Adrenal gland (tissue), 5 donors: ENCODE results near the gene TBL2.

ENCODE experiments used
- POLR2A ChIP-seq, 2 donors: fragments of 450-650 bp; IDR thresholded peaks; one replicate each; pipeline ENCODE4 v1.6.1; 2017; ENCODE audit warnings: antibody characterized with exemption in 2 of 2, mild to moderate bottlenecking in 2 of 2, moderate library complexity in 1 of 2
- TF ChIP-seq, protein P1 (sequence below), 6 experiments: fragments of 450-650 bp in 4 of 6; fragments of 200-600 bp in 2 of 6; sonication (generic) in 1 of 6; IDR thresholded peaks; 1 replicate in 5 of 6; 2 replicates in 1 of 6; pipeline versions ENCODE4 v1.5.1 to v1.8.0; 2016 to 2021; ENCODE audit warnings: antibody characterized with exemption in 6 of 6, mild to moderate bottlenecking in 2 of 6, moderate library complexity in 1 of 6
- donor health status: DM: no; HTN: no; CAD: no.

DNA sequence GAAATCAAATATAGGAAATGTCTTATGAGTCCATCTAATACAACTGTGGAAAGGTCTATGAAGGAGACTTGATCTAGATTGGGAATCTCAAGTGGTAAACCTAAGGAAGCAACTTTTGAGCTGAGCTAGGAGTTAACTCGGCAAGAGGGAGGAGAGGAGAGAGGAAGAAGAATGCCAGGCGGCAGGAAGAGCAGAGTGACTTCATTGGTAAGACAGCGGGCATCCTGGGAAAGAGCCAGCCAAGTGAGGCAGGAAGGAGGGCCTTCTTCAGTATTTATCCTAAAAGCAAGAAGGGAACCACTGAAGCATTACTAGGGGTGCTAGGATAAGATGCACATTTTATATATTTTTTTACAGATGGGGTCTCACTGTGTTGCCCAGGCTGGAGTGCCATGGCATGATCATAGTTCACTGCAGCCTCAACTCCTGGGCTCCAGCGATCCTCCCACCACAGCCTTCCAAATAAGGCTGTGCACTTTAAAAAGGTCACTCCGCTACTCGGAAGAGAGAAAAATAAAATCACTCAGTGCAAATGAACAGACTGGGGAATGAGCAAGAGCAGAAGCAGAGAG, 22.9 kb downstream of the TBL2 start:
- TF ChIP-seq POLR2A (IDR thresholded peaks at IDR 0.05) = no peak
- TF ChIP-seq, protein P1, sequence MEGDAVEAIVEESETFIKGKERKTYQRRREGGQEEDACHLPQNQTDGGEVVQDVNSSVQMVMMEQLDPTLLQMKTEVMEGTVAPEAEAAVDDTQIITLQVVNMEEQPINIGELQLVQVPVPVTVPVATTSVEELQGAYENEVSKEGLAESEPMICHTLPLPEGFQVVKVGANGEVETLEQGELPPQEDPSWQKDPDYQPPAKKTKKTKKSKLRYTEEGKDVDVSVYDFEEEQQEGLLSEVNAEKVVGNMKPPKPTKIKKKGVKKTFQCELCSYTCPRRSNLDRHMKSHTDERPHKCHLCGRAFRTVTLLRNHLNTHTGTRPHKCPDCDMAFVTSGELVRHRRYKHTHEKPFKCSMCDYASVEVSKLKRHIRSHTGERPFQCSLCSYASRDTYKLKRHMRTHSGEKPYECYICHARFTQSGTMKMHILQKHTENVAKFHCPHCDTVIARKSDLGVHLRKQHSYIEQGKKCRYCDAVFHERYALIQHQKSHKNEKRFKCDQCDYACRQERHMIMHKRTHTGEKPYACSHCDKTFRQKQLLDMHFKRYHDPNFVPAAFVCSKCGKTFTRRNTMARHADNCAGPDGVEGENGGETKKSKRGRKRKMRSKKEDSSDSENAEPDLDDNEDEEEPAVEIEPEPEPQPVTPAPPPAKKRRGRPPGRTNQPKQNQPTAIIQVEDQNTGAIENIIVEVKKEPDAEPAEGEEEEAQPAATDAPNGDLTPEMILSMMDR (IDR thresholded peaks at IDR 0.05) = no peak
